ENCODE measurements around the gene PLPP3. TPM values are rescaled to one million over a fixed set of nuclear protein-coding genes. Genes with fewer than 3 reads are reported as not detected.

Gene PLPP3
- total and polyA plus RNA-seq, 2 experiments from 2014 or later: 41.9 to 61.9 TPM

- H3K4me1 Mint-ChIP-seq: peaks cover 82% of the 10 kb centered on the region
- H3K36me3 Mint-ChIP-seq (ENCODE audit: low read depth): peaks cover 11% of the 10 kb centered on the region
- peak overlapping the region; percentile 78 for H3K27ac Mint-ChIP-seq
- no peak for TF ChIP-seq POLR2AphosphoS5 (IDR thresholded peaks at IDR 0.05; ENCODE audit: low read depth)
- TF ChIP-seq EZH2phosphoT487 (IDR thresholded peaks at IDR 0.05; ENCODE audit: unreplicated experiment): no peak
- TF ChIP-seq, protein P1, sequence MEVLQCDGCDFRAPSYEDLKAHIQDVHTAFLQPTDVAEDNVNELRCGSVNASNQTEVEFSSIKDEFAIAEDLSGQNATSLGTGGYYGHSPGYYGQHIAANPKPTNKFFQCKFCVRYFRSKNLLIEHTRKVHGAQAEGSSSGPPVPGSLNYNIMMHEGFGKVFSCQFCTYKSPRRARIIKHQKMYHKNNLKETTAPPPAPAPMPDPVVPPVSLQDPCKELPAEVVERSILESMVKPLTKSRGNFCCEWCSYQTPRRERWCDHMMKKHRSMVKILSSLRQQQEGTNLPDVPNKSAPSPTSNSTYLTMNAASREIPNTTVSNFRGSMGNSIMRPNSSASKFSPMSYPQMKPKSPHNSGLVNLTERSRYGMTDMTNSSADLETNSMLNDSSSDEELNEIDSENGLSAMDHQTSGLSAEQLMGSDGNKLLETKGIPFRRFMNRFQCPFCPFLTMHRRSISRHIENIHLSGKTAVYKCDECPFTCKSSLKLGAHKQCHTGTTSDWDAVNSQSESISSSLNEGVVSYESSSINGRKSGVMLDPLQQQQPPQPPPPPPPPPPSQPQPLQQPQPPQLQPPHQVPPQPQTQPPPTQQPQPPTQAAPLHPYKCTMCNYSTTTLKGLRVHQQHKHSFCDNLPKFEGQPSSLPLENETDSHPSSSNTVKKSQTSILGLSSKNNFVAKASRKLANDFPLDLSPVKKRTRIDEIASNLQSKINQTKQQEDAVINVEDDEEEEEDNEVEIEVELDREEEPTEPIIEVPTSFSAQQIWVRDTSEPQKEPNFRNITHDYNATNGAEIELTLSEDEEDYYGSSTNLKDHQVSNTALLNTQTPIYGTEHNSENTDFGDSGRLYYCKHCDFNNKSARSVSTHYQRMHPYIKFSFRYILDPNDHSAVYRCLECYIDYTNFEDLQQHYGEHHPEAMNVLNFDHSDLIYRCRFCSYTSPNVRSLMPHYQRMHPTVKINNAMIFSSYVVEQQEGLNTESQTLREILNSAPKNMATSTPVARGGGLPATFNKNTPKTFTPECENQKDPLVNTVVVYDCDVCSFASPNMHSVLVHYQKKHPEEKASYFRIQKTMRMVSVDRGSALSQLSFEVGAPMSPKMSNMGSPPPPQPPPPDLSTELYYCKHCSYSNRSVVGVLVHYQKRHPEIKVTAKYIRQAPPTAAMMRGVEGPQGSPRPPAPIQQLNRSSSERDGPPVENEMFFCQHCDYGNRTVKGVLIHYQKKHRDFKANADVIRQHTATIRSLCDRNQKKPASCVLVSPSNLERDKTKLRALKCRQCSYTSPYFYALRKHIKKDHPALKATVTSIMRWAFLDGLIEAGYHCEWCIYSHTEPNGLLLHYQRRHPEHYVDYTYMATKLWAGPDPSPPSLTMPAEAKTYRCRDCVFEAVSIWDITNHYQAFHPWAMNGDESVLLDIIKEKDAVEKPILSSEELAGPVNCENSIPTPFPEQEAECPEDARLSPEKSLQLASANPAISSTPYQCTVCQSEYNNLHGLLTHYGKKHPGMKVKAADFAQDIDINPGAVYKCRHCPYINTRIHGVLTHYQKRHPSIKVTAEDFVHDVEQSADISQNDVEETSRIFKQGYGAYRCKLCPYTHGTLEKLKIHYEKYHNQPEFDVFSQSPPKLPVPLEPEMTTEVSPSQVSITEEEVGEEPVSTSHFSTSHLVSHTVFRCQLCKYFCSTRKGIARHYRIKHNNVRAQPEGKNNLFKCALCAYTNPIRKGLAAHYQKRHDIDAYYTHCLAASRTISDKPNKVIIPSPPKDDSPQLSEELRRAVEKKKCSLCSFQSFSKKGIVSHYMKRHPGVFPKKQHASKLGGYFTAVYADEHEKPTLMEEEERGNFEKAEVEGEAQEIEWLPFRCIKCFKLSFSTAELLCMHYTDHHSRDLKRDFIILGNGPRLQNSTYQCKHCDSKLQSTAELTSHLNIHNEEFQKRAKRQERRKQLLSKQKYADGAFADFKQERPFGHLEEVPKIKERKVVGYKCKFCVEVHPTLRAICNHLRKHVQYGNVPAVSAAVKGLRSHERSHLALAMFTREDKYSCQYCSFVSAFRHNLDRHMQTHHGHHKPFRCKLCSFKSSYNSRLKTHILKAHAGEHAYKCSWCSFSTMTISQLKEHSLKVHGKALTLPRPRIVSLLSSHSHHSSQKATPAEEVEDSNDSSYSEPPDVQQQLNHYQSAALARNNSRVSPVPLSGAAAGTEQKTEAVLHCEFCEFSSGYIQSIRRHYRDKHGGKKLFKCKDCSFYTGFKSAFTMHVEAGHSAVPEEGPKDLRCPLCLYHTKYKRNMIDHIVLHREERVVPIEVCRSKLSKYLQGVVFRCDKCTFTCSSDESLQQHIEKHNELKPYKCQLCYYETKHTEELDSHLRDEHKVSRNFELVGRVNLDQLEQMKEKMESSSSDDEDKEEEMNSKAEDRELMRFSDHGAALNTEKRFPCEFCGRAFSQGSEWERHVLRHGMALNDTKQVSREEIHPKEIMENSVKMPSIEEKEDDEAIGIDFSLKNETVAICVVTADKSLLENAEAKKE (CRISPR knock-in tag; IDR thresholded peaks at IDR 0.05): no peak
- no peak for TF ChIP-seq NANOG (IDR thresholded peaks at IDR 0.05; ENCODE audit: borderline replicate concordance)
- TF ChIP-seq REST (IDR thresholded peaks at IDR 0.05; ENCODE audit: unreplicated experiment): no peak
- peak; percentile 50; the same call in 1 of the 2 replicates for TF ChIP-seq CREB1 (CRISPR knock-in tag; IDR thresholded peaks at IDR 0.05; ENCODE audit: low read depth)
- no peak for TF ChIP-seq STAT1 (IDR thresholded peaks at IDR 0.05; ENCODE audit: unreplicated experiment)
- no peaks in the 10 kb centered on the region for H3K36me3 ChIP-seq (ENCODE audit: insufficient read depth)
- peaks cover 9% of the 10 kb centered on the region; the same call in 1 of the 2 replicates for H4K20me1 ChIP-seq (replicated peaks; ENCODE audit: insufficient read depth)
- H3K4me1 ChIP-seq (ENCODE audit: insufficient read depth): peaks cover 92% of the 10 kb centered on the region
- no peaks in the 10 kb centered on the region for H3K27me3 ChIP-seq (ENCODE audit: insufficient read depth)
- peak overlapping the region; percentile 22 for H3K4me2 ChIP-seq
- DNase-seq (ENCODE audit: low spot score) (peak; percentile 62), ATAC-seq (peak; percentile 66)
- no peaks in the 10 kb centered on the region for H3K27me3 Mint-ChIP-seq (ENCODE audit: insufficient read depth, low read depth, poor library complexity)
- no peak overlapping the region for H3K4me3 ChIP-seq
- H3K9me2 ChIP-seq (ENCODE audit: insufficient read depth): no peaks in the 10 kb centered on the region
- peak overlapping the region; percentile 78 for H3K27ac ChIP-seq (ENCODE audit: low read depth)
- peaks cover 100% of the 10 kb centered on the region for H3K79me2 ChIP-seq (replicated peaks; ENCODE audit: insufficient read depth)
- H3K9me3 Mint-ChIP-seq: no peaks in the 10 kb centered on the region; the same call in 2 of the 3 replicates
- peaks cover 14% of the 10 kb centered on the region; the same call in 1 of the 2 replicates for H3F3A ChIP-seq (replicated peaks; ENCODE audit: low read depth)
- no peak overlapping the region for H2AFZ ChIP-seq
- no peak overlapping the region for H3K4me3 Mint-ChIP-seq
These were observed 12.4 kb downstream of the PLPP3 start for GRCh38 chr1:56566994-56567393.
